Liver (tissue), 9 donors: ENCODE results near the gene HSPA12B. TPM values are rescaled to one million over a fixed set of nuclear protein-coding genes. Genes with fewer than 3 reads are reported as not detected.

Experiments
- DNase-seq: peaks from one replicate; pipeline ENCODE4 v3.0.0-alpha.2; 2017; ENCODE audit warnings: low spot score
- H3K27ac ChIP-seq, 2 donors: one replicate each; pipeline ENCODE4 v1.7.0; 2013; ENCODE audit warnings: inconsistent platforms in 2 of 2, low read length in 2 of 2, control low read depth in 1 of 2, low read depth in 1 of 2, mild to moderate bottlenecking in 1 of 2
- H3K27me3 ChIP-seq, 4 donors: one replicate each; pipeline versions ENCODE4 v1.6.1 to v1.7.0; 2013; ENCODE audit warnings: low read length in 3 of 4, inconsistent platforms in 1 of 4, mild to moderate bottlenecking in 1 of 4, moderate library complexity in 1 of 4; ENCODE audit not compliant: control insufficient read depth in 4 of 4, insufficient read depth in 4 of 4
- H3K36me3 ChIP-seq, 4 donors: one replicate each; pipeline versions ENCODE4 v1.6.1 to v1.7.0; 2013; ENCODE audit warnings: low read length in 3 of 4, mild to moderate bottlenecking in 3 of 4, low read depth in 1 of 4, moderate library complexity in 1 of 4; ENCODE audit not compliant: control insufficient read depth in 4 of 4, insufficient read depth in 3 of 4
- H3K4me1 ChIP-seq, 4 donors: one replicate each; pipeline versions ENCODE4 v1.6.1 to v1.7.0; 2013; ENCODE audit warnings: low read length in 3 of 4, mild to moderate bottlenecking in 3 of 4, moderate library complexity in 1 of 4; ENCODE audit not compliant: control insufficient read depth in 4 of 4, insufficient read depth in 4 of 4
- H3K4me3 ChIP-seq, 3 donors: one replicate each; pipeline versions ENCODE4 v1.6.1 to v1.7.0; 2013; ENCODE audit warnings: low read length in 3 of 3, control low read depth in 1 of 3, low read depth in 1 of 3, mild to moderate bottlenecking in 1 of 3
- H3K9ac ChIP-seq, 2 donors: one replicate each; pipeline ENCODE4 v1.7.0; 2013; ENCODE audit warnings: low read length in 2 of 2, mild to moderate bottlenecking in 2 of 2, moderate library complexity in 2 of 2, control low read depth in 1 of 2, low read depth in 1 of 2
- H3K9me3 ChIP-seq, 4 donors: one replicate each; pipeline versions ENCODE4 v1.6.1 to v1.7.0; 2013; ENCODE audit warnings: low read length in 3 of 4; ENCODE audit not compliant: control insufficient read depth in 4 of 4
- CTCF ChIP-seq: fragments of 150-350 bp; IDR thresholded peaks from 2 replicates; pipeline ENCODE4 v1.5.1; 2017; ENCODE audit warnings: improper control_type of control experiment, low read depth, low read length; ENCODE audit not compliant: missing input control
- EGR1 ChIP-seq, 2 donors: IDR thresholded peaks; 2 replicates each; pipeline ENCODE4 v1.6.1; 2016 to 2018; ENCODE audit warnings: antibody characterized with exemption in 2 of 2, low read depth in 2 of 2
- FOXA1 ChIP-seq: IDR thresholded peaks from 2 replicates; pipeline ENCODE4 v1.6.1; 2016; ENCODE audit warnings: antibody characterized with exemption
- FOXA2 ChIP-seq: IDR thresholded peaks from 2 replicates; pipeline ENCODE4 v1.6.1; 2016; ENCODE audit warnings: antibody characterized with exemption
- GABPA ChIP-seq, 2 donors: IDR thresholded peaks in 1 of 2; conservative IDR thresholded peaks in 1 of 2; 2 replicates each; pipeline ENCODE4 v1.6.1; 2016; ENCODE audit warnings: antibody characterized with exemption in 2 of 2, mild to moderate bottlenecking in 1 of 2, moderate library complexity in 1 of 2
- HNF4A ChIP-seq, 2 donors: conservative IDR thresholded peaks; 2 replicates each; pipeline ENCODE4 v1.6.1; 2016; ENCODE audit warnings: antibody characterized with exemption in 2 of 2, mild to moderate bottlenecking in 2 of 2
- HNF4G ChIP-seq: IDR thresholded peaks from 2 replicates; pipeline ENCODE4 v1.6.1; 2016; ENCODE audit warnings: antibody characterized with exemption
- JUND ChIP-seq, 2 donors: IDR thresholded peaks; 2 replicates each; pipeline ENCODE4 v1.6.1; 2016; ENCODE audit warnings: antibody characterized with exemption in 2 of 2
- NR2F2 ChIP-seq: IDR thresholded peaks from 2 replicates; pipeline ENCODE4 v1.6.1; 2016; ENCODE audit warnings: antibody characterized with exemption
- RAD21 ChIP-seq, 2 donors: IDR thresholded peaks; 2 replicates each; pipeline ENCODE4 v1.6.1; 2016; ENCODE audit warnings: antibody characterized with exemption in 2 of 2, mild to moderate bottlenecking in 2 of 2
- REST ChIP-seq: IDR thresholded peaks from 2 replicates; pipeline ENCODE4 v1.6.1; 2016; ENCODE audit warnings: antibody characterized with exemption, mild to moderate bottlenecking
- RXRA ChIP-seq, 2 donors: IDR thresholded peaks; 2 replicates each; pipeline ENCODE4 v1.6.1; 2017 to 2018; ENCODE audit warnings: antibody characterized with exemption in 2 of 2, mild to moderate bottlenecking in 1 of 2
- SP1 ChIP-seq: IDR thresholded peaks from 2 replicates; pipeline ENCODE4 v1.6.1; 2018; ENCODE audit warnings: antibody characterized with exemption, mild to moderate bottlenecking
- TAF1 ChIP-seq: conservative IDR thresholded peaks from 2 replicates; pipeline ENCODE4 v1.6.1; 2016; ENCODE audit warnings: antibody characterized with exemption, mild to moderate bottlenecking
- YY1 ChIP-seq: IDR thresholded peaks from 2 replicates; pipeline ENCODE4 v1.6.1; 2016; ENCODE audit warnings: antibody characterized with exemption, mild to moderate bottlenecking
- ZBTB33 ChIP-seq: IDR thresholded peaks from 2 replicates; pipeline ENCODE4 v1.6.1; 2016; ENCODE audit warnings: antibody characterized with exemption
- WGBS: extraction: QIAGEN DNeasy Blood & Tissue Kit; methylation state at CpG from one replicate; pipeline ENCODE4 v1.1.7; 2013; 5-methylcytosine and 5-hydroxymethylcytosine counted together
- polyA plus RNA-seq, 2 donors: library from polyadenylated mRNA; stranded (reverse) in 1 of 2; unstranded in 1 of 2; fragments of 200-250 nt in 1 of 2; fragments of >200 nt in 1 of 2; fragmentation: Nextera tagmentation in 1 of 2; extraction: Ambion mirVana in 1 of 2; gene quantifications; one replicate each; pipeline versions ENCODE4 v1.2.1 to v1.2.3, GENCODE V29; 2013 to 2015
- total RNA-seq, 2 donors: library from RNA; depleted of rRNA; stranded (reverse); fragments of >200 nt; gene quantifications; one replicate each; pipeline ENCODE4 v1.2.3, GENCODE V29; 2014
- TF ChIP-seq, protein P1 (sequence below): IDR thresholded peaks from 2 replicates; pipeline ENCODE4 v1.6.1; 2016; ENCODE audit warnings: antibody characterized with exemption
- donor health status: healthy.
- donor health status: healthy.
- donor health status: healthy.
- donor health status: healthy.
- donor health status: healthy.

Gene HSPA12B
- total and polyA plus RNA-seq, 4 donors, result 0.72 to 1.8 (median 0.87) TPM

DNA sequence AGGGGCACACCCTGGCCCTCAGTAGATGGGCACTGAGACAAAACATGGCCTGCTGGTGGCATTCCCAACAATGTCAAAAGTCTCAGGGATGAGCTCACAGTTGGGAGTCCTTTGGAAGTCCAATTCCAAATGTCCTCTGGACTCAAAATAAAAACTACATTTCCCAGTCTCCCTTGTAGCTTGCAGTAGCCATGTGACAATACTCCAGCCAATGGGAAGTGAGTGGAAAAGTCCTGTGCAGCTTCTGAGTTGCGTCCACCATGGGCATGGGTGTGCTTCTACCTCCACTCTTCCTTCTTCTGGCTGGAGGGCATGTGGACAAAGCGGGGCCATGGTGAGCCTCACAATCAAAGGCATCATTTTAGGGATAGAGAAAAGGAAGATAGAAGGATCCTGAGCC, 44.8 kb upstream of the HSPA12B start:
- Histone ChIP-seq H3K9me3 (no peaks in the 10 kb centered on the region), H3K4me3 (no peak overlapping the region), H3K9ac (no peak overlapping the region), H3K36me3 (no peaks in the 10 kb centered on the region), H3K27me3 (no peaks in the 10 kb centered on the region), H3K27ac (no peak overlapping the region), H3K4me1 (no peaks in the 10 kb centered on the region)
- TF ChIP-seq GABPA (IDR thresholded peaks at IDR 0.05 in 1 of 2, conservative IDR thresholded peaks at IDR 0.05 in 1 of 2), result no peak
- no peak for TF ChIP-seq ZBTB33
- no peak for TF ChIP-seq RXRA (IDR thresholded peaks at IDR 0.05)
- peak; percentile 8 for TF ChIP-seq SP1
- TF ChIP-seq TAF1, result no peak
- no peak for TF ChIP-seq REST
- TF ChIP-seq FOXA1, result no peak
- 59% methylated on average over 2 of the region's 2 CpGs for WGBS
- no peak for DNase-seq

GRCh38 chr20:3689978-3690377, 42.5 kb upstream of the HSPA12B start:
- no peak overlapping the region for H3K27ac ChIP-seq
- H3K4me1 ChIP-seq, result no peaks in the 10 kb centered on the region
- H3K36me3 ChIP-seq, result no peaks in the 10 kb centered on the region
- TF ChIP-seq TAF1, result no peak
- no peak for TF ChIP-seq RAD21 (IDR thresholded peaks at IDR 0.05)
- no peak for TF ChIP-seq FOXA1
- TF ChIP-seq CTCF, result no peak
- TF ChIP-seq REST, result no peak
- TF ChIP-seq EGR1 (IDR thresholded peaks at IDR 0.05; ENCODE audit: low read depth in 2 of 2), result no peak
- TF ChIP-seq GABPA (IDR thresholded peaks at IDR 0.05 in 1 of 2, conservative IDR thresholded peaks at IDR 0.05 in 1 of 2), result no peak
- TF ChIP-seq RXRA (IDR thresholded peaks at IDR 0.05), result no peak
- TF ChIP-seq FOXA2, result no peak
- no peak for TF ChIP-seq ZBTB33
- TF ChIP-seq, protein P1, sequence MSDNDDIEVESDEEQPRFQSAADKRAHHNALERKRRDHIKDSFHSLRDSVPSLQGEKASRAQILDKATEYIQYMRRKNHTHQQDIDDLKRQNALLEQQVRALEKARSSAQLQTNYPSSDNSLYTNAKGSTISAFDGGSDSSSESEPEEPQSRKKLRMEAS, result no peak
- no peak for TF ChIP-seq HNF4A (conservative IDR thresholded peaks at IDR 0.05)
- no peak for TF ChIP-seq YY1
- no peak for TF ChIP-seq JUND (IDR thresholded peaks at IDR 0.05)
- no peak for TF ChIP-seq NR2F2
- TF ChIP-seq SP1, result no peak
- TF ChIP-seq HNF4G, result no peak
- DNase-seq, result no peak
- H3K9ac ChIP-seq, result no peak overlapping the region
- H3K4me3 ChIP-seq, result no peak overlapping the region
- no peaks in the 10 kb centered on the region for H3K9me3 ChIP-seq
- no peaks in the 10 kb centered on the region for H3K27me3 ChIP-seq
- 94% methylated on average over 11 of the region's 11 CpGs for WGBS
